Stimulated activated naive CD8-positive, alpha-beta T cell treated with anti-CD3 and anti-CD28 coated beads, Interleukin-15, amount 100 ng/mL, for 72 hours (primary cell): ENCODE results near the gene PIGV.
A peak's percentile ranks its signal among the peaks of the same experiment; 100 is the strongest.

ENCODE experiments used
- ATAC-seq: fragments of 150-1000 bp; cut with Tn5 transposase; 2 replicates; pipeline ENCODE4 v1.10.0; 2021; ENCODE audit warnings: mild to moderate bottlenecking, moderate library complexity
- DNase-seq, 2 donors: peaks; one replicate each; pipeline ENCODE4 v3.0.0; 2021 to 2022
- H3K27ac Mint-ChIP-seq, 2 donors: one replicate each; pipeline ENCODE4 v1.8.0; 2022; ENCODE audit warnings: mild to moderate bottlenecking in 2 of 2, mixed read lengths in 2 of 2, moderate library complexity in 2 of 2
- H3K27me3 Mint-ChIP-seq: one replicate; pipeline ENCODE4 v1.8.0; 2022; ENCODE audit warnings: mixed read lengths
- H3K4me1 Mint-ChIP-seq: one replicate; pipeline ENCODE4 v1.8.0; 2022; ENCODE audit warnings: mild to moderate bottlenecking, mixed read lengths
- H3K4me3 Mint-ChIP-seq, 2 donors: one replicate each; pipeline ENCODE4 v1.8.0; 2022; ENCODE audit warnings: mild to moderate bottlenecking in 2 of 2, mixed read lengths in 2 of 2, moderate library complexity in 1 of 2
- H3K9me3 Mint-ChIP-seq, 2 donors: one replicate each; pipeline ENCODE4 v1.8.0; 2022; ENCODE audit warnings: mixed read lengths in 2 of 2

The PIGV gene

GRCh38 chr1:26784886-26785285 lies 2.9 kb upstream of the PIGV start:
- Mint-ChIP-seq H3K9me3 (no peaks in the 10 kb centered on the region), H3K4me3 (no peak overlapping the region), H3K4me1 (peaks cover 71% of the 10 kb centered on the region), H3K27ac (peak overlapping the region in 1 of 2 donors; percentile 27), H3K27me3 (no peaks in the 10 kb centered on the region)
- ATAC-seq (no peak), DNase-seq (no peak)

- no peak for ATAC-seq
- no peaks in the 10 kb centered on the region for H3K27me3 Mint-ChIP-seq
- peaks cover 80% of the 10 kb centered on the region for H3K4me1 Mint-ChIP-seq
- H3K27ac Mint-ChIP-seq: peak overlapping the region; percentile 100
- H3K4me3 Mint-ChIP-seq: peak overlapping the region; percentile 92 to 97
- DNase-seq: peak in 1 of 2 donors; percentile 14
- no peaks in the 10 kb centered on the region for H3K9me3 Mint-ChIP-seq
Measured at GRCh38 chr1:26785611-26786436, 1.9 kb upstream of the PIGV start.

DNA sequence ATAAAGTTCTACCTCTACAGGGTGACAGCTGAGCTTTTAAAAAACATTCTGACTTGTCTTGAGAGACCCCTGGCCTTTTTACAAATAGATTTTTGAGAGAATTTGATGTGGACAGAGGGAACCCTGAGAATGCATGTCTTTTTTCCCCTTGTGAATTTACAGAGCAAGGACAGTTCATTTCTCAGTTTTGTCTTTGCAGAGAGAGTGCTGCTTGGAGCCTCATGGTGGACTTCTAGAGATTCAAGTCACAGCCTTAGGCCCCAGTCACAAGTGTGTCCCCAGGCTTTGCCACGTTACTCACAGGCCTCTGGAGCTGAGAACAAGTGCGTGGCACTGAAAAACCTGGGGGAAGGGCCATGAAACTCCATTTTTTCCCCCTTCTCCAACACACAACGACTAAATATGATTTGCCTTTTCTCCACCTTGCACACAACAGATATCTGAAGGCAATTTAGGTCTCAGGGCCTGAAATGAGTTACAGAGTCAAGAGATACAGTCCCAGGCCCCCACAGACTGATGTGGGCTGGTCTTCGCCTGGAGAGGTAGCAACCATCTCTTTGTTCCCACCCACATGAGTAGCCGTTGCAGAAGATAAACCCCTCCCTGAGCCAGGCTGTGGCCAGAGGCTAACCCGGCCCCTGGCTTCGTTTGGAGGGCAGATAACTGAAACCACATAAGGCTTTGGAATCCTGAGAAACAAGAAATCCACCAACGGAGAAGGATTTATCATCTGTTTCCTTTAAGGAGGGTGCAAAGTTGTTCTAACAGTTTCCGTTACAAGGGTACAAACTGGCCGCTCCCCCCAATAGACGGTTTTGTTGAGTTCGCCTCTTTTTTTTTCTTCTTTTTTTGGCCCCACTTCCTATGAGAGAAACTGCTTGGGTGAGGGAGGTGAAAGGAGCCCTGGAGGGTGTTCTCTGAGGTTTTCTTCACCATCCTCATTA lies 1.0 kb upstream of the PIGV start:
- Mint-ChIP-seq H3K27ac (peak overlapping the region; percentile 100), H3K4me3 (peak overlapping the region; percentile 92 to 97), H3K4me1 (peaks cover 84% of the 10 kb centered on the region), H3K9me3 (no peaks in the 10 kb centered on the region), H3K27me3 (no peaks in the 10 kb centered on the region)
- DNase-seq (peak; percentile 61 to 63), ATAC-seq (peak; percentile 22)

GRCh38 chr1:26787381-26787705 lies 407 bp upstream of the PIGV start:
- H3K4me1 Mint-ChIP-seq: peaks cover 83% of the 10 kb centered on the region
- H3K27me3 Mint-ChIP-seq: no peaks in the 10 kb centered on the region
- peak; percentile 86 to 95 for DNase-seq
- peak overlapping the region; percentile 100 for H3K27ac Mint-ChIP-seq
- no peaks in the 10 kb centered on the region for H3K9me3 Mint-ChIP-seq
- peak; percentile 77 for ATAC-seq
- peak overlapping the region; percentile 92 to 97 for H3K4me3 Mint-ChIP-seq

DNA sequence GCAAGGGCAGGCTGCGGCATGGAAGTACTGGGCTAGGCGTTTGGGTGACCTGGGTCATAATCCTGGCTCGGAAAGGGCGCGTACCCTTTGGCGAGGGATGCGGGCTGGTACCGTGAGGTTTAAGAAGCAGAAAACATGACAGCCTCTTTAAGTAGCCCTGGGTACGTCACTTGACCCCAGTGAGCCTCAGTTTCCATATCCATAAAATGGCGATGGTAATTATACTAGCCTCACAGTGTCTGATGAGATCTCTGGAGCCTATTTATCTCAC lies 700 bp downstream of the PIGV start:
- H3K27ac Mint-ChIP-seq: peak overlapping the region; percentile 100
- no peak for DNase-seq
- peaks cover 85% of the 10 kb centered on the region for H3K4me1 Mint-ChIP-seq
- ATAC-seq: no peak
- no peaks in the 10 kb centered on the region for H3K9me3 Mint-ChIP-seq
- no peaks in the 10 kb centered on the region for H3K27me3 Mint-ChIP-seq
- peak overlapping the region; percentile 92 to 97 for H3K4me3 Mint-ChIP-seq

DNA sequence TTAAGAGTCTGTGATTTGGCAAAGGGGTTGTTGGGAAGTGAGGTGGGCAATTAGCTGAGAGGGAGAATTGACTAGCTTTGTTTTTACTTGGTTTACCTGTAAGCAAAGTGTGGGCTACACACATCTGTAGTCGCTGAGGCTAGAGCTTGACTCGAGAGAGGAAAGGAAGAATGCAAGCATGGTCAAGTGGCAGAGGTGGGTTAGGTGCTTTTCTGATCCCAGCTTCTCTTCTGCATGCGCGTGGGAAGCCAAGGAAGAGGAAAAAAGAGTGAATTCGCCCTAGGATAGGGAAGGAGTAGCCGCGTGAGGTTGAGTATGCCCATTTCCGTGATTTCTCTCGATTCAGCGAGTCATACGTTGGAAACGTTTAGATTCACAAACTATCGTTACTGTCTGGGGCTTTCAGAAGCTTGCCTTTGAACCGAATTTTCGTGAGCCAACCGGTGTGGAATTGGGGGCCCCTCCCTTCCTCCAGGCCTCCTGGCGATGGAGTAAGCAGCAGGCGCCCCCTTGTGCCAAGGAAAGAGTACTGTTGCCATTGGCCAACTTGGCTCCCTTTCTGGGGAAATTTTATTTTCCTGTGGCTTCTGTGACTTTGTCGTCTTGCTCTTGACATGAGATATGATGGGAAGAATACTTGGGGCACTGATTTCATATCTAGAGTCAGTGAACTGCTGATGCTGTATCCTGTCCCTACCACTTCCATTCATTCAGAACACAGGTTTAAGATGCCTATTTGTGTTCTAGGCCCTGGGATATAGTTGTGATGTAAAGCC lies 1.3 kb downstream of the PIGV start:
- DNase-seq (peak; percentile 84 to 92), ATAC-seq (peak; percentile 10)
- H3K4me3 Mint-ChIP-seq: peak overlapping the region; percentile 92 to 97
- H3K27ac Mint-ChIP-seq: peak overlapping the region; percentile 100
- H3K4me1 Mint-ChIP-seq: peaks cover 82% of the 10 kb centered on the region
- H3K9me3 Mint-ChIP-seq: no peaks in the 10 kb centered on the region
- no peaks in the 10 kb centered on the region for H3K27me3 Mint-ChIP-seq

GRCh38 chr1:26789612-26789865 lies 1.8 kb downstream of the PIGV start:
- H3K9me3 Mint-ChIP-seq: no peaks in the 10 kb centered on the region
- H3K4me3 Mint-ChIP-seq: peak overlapping the region; percentile 92 to 97
- H3K27me3 Mint-ChIP-seq: no peaks in the 10 kb centered on the region
- DNase-seq: no peak
- no peak for ATAC-seq
- H3K4me1 Mint-ChIP-seq: peaks cover 76% of the 10 kb centered on the region
- peak overlapping the region in 1 of 2 donors; percentile 100 for H3K27ac Mint-ChIP-seq

- peaks cover 73% of the 10 kb centered on the region for H3K4me1 Mint-ChIP-seq
- ATAC-seq (peak; percentile 44), DNase-seq (peak; percentile 43 to 74)
- H3K27me3 Mint-ChIP-seq: no peaks in the 10 kb centered on the region
- peak overlapping the region; percentile 92 to 97 for H3K4me3 Mint-ChIP-seq
- H3K27ac Mint-ChIP-seq: peak overlapping the region; percentile 9 to 100
- no peaks in the 10 kb centered on the region for H3K9me3 Mint-ChIP-seq
Measured at GRCh38 chr1:26789931-26790330, 2.2 kb downstream of the PIGV start.

DNA sequence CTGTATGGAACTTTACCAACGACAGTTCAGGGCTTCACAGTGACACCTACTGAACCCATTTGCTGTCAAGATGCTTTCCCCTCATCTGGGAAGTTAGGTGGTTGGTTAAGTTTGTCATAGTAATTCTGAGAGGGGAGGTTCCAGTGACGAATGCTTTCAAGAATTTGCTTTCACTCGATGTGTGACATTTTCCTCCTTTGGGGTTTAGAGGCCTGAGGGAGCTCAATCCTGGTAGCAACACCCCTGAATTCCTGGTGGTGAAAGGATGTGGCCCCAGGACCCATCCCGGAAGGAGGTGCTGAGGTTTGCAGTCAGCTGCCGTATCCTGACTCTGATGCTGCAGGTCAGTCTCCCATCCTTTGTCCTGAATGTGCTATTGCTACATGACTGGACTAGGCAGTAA lies 2.8 kb downstream of the PIGV start:
- DNase-seq (peak; percentile 43 to 72), ATAC-seq (peak; percentile 46)
- Mint-ChIP-seq H3K27me3 (no peaks in the 10 kb centered on the region), H3K4me3 (peak overlapping the region; percentile 92 to 97), H3K9me3 (no peaks in the 10 kb centered on the region), H3K4me1 (peaks cover 66% of the 10 kb centered on the region), H3K27ac (peak overlapping the region; percentile 48 to 100)

GRCh38 chr1:26791148-26791547 lies 3.4 kb downstream of the PIGV start:
- peak overlapping the region in 1 of 2 donors; percentile 100 for H3K27ac Mint-ChIP-seq
- H3K4me3 Mint-ChIP-seq: peak overlapping the region; percentile 92 to 97
- no peak for DNase-seq
- H3K27me3 Mint-ChIP-seq: no peaks in the 10 kb centered on the region
- ATAC-seq: no peak
- H3K9me3 Mint-ChIP-seq: no peaks in the 10 kb centered on the region
- peaks cover 60% of the 10 kb centered on the region for H3K4me1 Mint-ChIP-seq

GRCh38 chr1:26791626-26792025 lies 3.9 kb downstream of the PIGV start:
- Mint-ChIP-seq H3K9me3 (no peaks in the 10 kb centered on the region), H3K27ac (no peak overlapping the region), H3K27me3 (no peaks in the 10 kb centered on the region), H3K4me3 (peak overlapping the region; percentile 92 to 97), H3K4me1 (peaks cover 56% of the 10 kb centered on the region)
- ATAC-seq (no peak), DNase-seq (no peak)

- no peak for ATAC-seq
- H3K4me1 Mint-ChIP-seq: peaks cover 50% of the 10 kb centered on the region
- H3K27ac Mint-ChIP-seq: peak overlapping the region in 1 of 2 donors; percentile 75
Measured at GRCh38 chr1:26792924-26793323, 5.2 kb downstream of the PIGV start.

DNA sequence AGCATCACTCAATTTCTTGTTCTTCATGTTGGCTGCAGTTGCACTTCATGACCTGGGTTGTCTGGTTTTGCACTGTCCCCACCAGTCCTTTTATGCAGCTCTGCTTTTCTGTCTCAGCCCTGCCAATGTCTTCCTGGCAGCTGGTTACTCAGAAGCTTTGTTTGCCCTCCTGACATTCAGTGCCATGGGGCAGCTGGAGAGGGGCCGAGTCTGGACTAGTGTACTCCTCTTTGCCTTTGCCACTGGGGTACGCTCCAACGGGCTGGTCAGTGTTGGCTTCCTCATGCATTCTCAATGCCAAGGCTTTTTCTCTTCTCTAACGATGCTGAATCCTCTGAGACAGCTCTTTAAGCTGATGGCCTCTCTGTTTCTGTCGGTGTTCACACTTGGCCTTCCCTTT lies 6.6 kb downstream of the PIGV start:
- Mint-ChIP-seq H3K4me3 (no peak overlapping the region), H3K9me3 (no peaks in the 10 kb centered on the region), H3K4me1 (peaks cover 59% of the 10 kb centered on the region), H3K27ac (no peak overlapping the region), H3K27me3 (no peaks in the 10 kb centered on the region)
- ATAC-seq (no peak), DNase-seq (no peak)

More at GRCh38 chr1:26792924-26793323, 5.2 kb downstream of the PIGV start:
- peak overlapping the region in 1 of 2 donors; percentile 55 for H3K4me3 Mint-ChIP-seq
- no peak for DNase-seq
- no peaks in the 10 kb centered on the region for H3K9me3 Mint-ChIP-seq
- no peaks in the 10 kb centered on the region for H3K27me3 Mint-ChIP-seq

DNA sequence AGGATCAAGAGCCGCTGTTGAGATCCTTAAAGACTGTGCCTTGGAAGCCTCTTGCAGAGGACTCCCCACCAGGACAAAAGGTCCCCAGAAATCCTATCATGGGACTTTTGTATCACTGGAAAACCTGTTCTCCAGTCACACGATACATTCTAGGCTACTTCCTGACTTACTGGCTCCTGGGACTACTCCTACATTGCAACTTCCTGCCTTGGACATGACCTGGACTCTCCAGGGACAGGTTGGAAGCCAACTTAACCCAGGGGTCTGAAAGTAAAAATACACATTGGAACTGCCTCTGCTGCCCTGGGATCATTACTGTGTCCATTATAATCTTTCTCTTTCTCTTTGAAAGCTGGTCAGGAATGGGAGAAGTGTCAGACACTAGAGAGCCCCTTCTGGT lies 9.9 kb downstream of the PIGV start:
- DNase-seq (no peak), ATAC-seq (no peak)
- Mint-ChIP-seq H3K4me1 (peaks cover 62% of the 10 kb centered on the region), H3K27me3 (no peaks in the 10 kb centered on the region), H3K27ac (no peak overlapping the region), H3K4me3 (no peak overlapping the region), H3K9me3 (peaks cover 0 to 5% of the 10 kb centered on the region in 2 donors)

DNA sequence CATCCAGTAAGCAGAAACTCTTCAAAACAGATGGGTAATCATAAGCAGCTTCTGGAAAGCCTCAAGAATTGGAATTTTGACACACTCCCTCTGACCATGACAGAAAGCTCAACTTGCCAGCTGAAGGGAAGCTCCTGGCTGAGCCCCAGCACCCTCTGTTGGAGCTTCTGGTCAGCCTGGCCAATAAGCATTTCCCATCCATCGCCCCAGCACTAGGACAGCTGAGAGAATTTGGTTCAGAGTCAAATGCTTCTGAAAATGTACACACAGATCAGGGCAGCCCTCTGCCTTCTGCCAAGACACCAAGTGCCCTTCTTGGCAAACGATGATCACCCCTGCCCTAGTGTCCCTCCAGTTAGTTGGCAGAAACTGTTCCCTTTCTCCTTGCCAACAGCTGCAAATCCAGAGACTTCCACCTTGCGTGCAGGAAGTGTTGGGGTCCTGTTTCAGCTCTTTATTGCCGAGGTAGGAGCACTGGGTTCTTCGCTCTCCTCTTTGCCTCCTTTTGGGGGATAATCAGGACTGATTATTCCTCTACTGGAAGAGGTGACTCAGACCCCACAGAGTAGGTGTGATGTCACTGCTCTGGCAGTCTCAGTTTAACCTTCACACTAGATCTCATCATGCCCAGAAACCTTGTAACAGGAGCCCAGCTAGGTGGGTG lies 11.9 kb downstream of the PIGV start:
- DNase-seq (peak; percentile 12 to 42), ATAC-seq (peak; percentile 84)
- Mint-ChIP-seq H3K4me1 (peaks cover 52% of the 10 kb centered on the region), H3K4me3 (peak overlapping the region; percentile 48 to 79), H3K27me3 (no peaks in the 10 kb centered on the region), H3K9me3 (peaks cover 0 to 5% of the 10 kb centered on the region in 2 donors), H3K27ac (peak overlapping the region; percentile 94 to 98)
